ENCODE results near the gene INHBA. TPM values are rescaled to one million over a fixed set of nuclear protein-coding genes. Genes with fewer than 3 reads are reported as not detected.

Gene INHBA
- total RNA-seq, 1 donor from 2014 or later = 103 TPM

DNA sequence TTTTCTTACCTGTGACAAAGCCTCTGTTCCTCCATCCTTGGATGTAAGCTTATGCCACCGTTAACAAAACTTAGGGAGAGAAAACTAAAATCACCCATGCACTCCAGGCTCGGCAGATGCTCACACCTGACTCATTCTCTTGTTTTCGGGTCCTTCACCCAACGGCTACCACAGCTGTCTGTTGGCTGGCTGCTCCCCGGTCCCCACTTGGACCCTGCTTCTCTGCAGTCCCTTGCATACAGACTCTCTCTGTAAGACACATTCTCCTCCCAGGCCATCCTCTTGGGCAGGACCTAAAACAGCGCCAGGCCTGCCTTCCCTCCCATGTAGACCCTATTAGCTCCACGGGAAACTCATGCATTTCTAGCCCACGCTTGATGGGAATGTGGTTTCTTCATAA is 12.1 kb upstream of the INHBA start:
- Mint-ChIP-seq H3K4me3 (ENCODE audit: unreplicated experiment) (no peak overlapping the region), H3K27me3 (ENCODE audit: low read depth, unreplicated experiment) (no peaks in the 10 kb centered on the region), H3K4me1 (ENCODE audit: low read depth, unreplicated experiment) (no peaks in the 10 kb centered on the region), H3K27ac (ENCODE audit: unreplicated experiment) (no peak overlapping the region), H3K9me3 (ENCODE audit: unreplicated experiment) (no peaks in the 10 kb centered on the region), H3K36me3 (ENCODE audit: low read depth, unreplicated experiment) (no peaks in the 10 kb centered on the region)
- Histone ChIP-seq H2AFZ (ENCODE audit: low read depth, low read length) (no peak overlapping the region), H3K4me2 (ENCODE audit: low read length) (no peak overlapping the region), H3K9ac (ENCODE audit: low read length) (no peak overlapping the region), H3K9me3 (ENCODE audit: insufficient read depth, low read depth, low read length) (no peaks in the 10 kb centered on the region), H3K79me2 (ENCODE audit: insufficient read depth, low read length) (no peaks in the 10 kb centered on the region), H3K4me1 (ENCODE audit: insufficient read depth, low read length) (peaks cover under 1% of the 10 kb centered on the region), H3K27me3 (ENCODE audit: insufficient read depth, low read length) (no peaks in the 10 kb centered on the region), H3K27ac (ENCODE audit: low read depth, low read length) (no peak overlapping the region), H3K36me3 (ENCODE audit: insufficient read depth, low read length) (no peaks in the 10 kb centered on the region), H3K4me3 (ENCODE audit: insufficient read depth, low read depth, low read length) (no peak overlapping the region), H4K20me1 (ENCODE audit: insufficient read depth, low read length) (no peaks in the 10 kb centered on the region)
- TF ChIP-seq EZH2 (IDR thresholded peaks at IDR 0.05; ENCODE audit: insufficient read depth, low read length) = no peak
- TF ChIP-seq, protein P1, sequence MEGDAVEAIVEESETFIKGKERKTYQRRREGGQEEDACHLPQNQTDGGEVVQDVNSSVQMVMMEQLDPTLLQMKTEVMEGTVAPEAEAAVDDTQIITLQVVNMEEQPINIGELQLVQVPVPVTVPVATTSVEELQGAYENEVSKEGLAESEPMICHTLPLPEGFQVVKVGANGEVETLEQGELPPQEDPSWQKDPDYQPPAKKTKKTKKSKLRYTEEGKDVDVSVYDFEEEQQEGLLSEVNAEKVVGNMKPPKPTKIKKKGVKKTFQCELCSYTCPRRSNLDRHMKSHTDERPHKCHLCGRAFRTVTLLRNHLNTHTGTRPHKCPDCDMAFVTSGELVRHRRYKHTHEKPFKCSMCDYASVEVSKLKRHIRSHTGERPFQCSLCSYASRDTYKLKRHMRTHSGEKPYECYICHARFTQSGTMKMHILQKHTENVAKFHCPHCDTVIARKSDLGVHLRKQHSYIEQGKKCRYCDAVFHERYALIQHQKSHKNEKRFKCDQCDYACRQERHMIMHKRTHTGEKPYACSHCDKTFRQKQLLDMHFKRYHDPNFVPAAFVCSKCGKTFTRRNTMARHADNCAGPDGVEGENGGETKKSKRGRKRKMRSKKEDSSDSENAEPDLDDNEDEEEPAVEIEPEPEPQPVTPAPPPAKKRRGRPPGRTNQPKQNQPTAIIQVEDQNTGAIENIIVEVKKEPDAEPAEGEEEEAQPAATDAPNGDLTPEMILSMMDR (IDR thresholded peaks at IDR 0.05; ENCODE audit: insufficient read depth, low read depth, low read length) = no peak
- no peak for DNase-seq (ENCODE audit: low read depth)
- no peak for FAIRE-seq

DNA sequence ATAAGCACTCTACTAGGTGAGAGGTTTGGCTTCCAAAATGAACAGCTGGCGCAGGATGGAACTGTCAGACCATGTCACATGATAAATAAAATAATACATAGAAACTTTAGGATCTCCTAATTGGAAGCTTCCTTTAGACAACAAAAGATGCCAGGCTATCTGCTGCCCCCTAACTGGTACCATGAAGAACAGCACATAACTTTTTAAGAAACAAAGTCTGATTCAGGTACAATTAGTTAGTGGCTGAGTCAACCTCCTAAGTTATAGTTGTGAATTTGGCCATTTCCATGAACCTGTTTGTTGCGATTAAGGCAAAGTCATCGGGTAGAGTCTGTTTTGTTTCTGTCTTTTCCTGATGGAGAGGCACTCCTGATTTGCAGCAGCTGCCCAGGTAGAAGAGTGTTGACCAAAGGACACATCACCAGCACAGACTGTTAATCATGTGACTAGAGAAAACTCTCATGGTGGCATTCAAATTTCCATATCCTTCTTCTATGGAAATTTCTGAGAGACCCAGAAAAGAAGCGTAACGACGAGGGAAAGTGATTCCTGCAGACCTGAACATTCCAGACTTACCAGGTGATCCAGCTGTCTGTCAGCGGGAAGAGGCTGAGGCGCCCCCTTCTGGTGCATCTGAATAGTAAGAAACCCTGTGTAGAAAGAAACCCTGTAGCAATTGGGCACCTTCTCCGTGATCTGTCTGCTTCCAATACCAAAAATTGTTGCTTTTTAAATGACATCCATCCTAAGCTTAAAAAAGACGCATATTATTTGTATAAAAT is 8.6 kb upstream of the INHBA start:
- Histone ChIP-seq H3K9me3 (ENCODE audit: insufficient read depth, low read depth, low read length) (no peaks in the 10 kb centered on the region), H3K4me2 (ENCODE audit: low read length) (no peak overlapping the region), H3K27ac (ENCODE audit: low read depth, low read length) (no peak overlapping the region), H2AFZ (ENCODE audit: low read depth, low read length) (no peak overlapping the region), H3K4me3 (ENCODE audit: insufficient read depth, low read depth, low read length) (no peak overlapping the region), H3K27me3 (ENCODE audit: insufficient read depth, low read length) (no peaks in the 10 kb centered on the region), H3K79me2 (ENCODE audit: insufficient read depth, low read length) (no peaks in the 10 kb centered on the region), H3K4me1 (ENCODE audit: insufficient read depth, low read length) (peaks cover 8% of the 10 kb centered on the region), H3K36me3 (ENCODE audit: insufficient read depth, low read length) (no peaks in the 10 kb centered on the region), H4K20me1 (ENCODE audit: insufficient read depth, low read length) (no peaks in the 10 kb centered on the region), H3K9ac (ENCODE audit: low read length) (no peak overlapping the region)
- TF ChIP-seq, protein P1 (IDR thresholded peaks at IDR 0.05; ENCODE audit: insufficient read depth, low read depth, low read length) = peak; percentile 34
- no peak for TF ChIP-seq EZH2 (IDR thresholded peaks at IDR 0.05; ENCODE audit: insufficient read depth, low read length)
- DNase-seq (ENCODE audit: low read depth) = no peak
- H3K4me1 Mint-ChIP-seq (ENCODE audit: low read depth, unreplicated experiment) = peaks cover 9% of the 10 kb centered on the region
- H3K4me3 Mint-ChIP-seq (ENCODE audit: unreplicated experiment) = no peak overlapping the region
- no peaks in the 10 kb centered on the region for H3K9me3 Mint-ChIP-seq (ENCODE audit: unreplicated experiment)
- H3K36me3 Mint-ChIP-seq (ENCODE audit: low read depth, unreplicated experiment) = no peaks in the 10 kb centered on the region
- no peak for FAIRE-seq
- no peaks in the 10 kb centered on the region for H3K27me3 Mint-ChIP-seq (ENCODE audit: low read depth, unreplicated experiment)
- H3K27ac Mint-ChIP-seq (ENCODE audit: unreplicated experiment) = no peak overlapping the region

DNA sequence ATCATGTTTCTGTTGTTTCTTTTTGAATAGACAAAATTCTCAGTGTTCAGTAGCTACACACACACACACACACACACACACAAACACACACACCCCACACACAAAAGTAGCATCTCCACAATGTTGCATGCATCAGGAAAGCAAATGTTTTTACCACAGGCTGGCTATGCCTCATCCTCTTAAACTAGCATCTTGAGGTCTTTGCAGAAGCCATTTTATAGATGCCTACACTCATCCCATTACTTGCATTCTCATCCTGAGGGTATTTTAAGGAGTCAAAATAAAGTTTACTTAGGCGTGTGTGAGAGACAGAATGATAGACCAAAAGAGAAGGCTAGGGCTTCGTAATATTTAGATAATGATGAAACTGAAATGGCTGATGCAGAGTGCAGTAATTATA is 7.9 kb upstream of the INHBA start:
- Mint-ChIP-seq H3K4me1 (ENCODE audit: low read depth, unreplicated experiment) (peaks cover 15% of the 10 kb centered on the region), H3K4me3 (ENCODE audit: unreplicated experiment) (no peak overlapping the region), H3K36me3 (ENCODE audit: low read depth, unreplicated experiment) (no peaks in the 10 kb centered on the region), H3K9me3 (ENCODE audit: unreplicated experiment) (no peaks in the 10 kb centered on the region), H3K27ac (ENCODE audit: unreplicated experiment) (no peak overlapping the region), H3K27me3 (ENCODE audit: low read depth, unreplicated experiment) (no peaks in the 10 kb centered on the region)
- Histone ChIP-seq H3K27me3 (ENCODE audit: insufficient read depth, low read length) (no peaks in the 10 kb centered on the region), H3K4me2 (ENCODE audit: low read length) (no peak overlapping the region), H3K79me2 (ENCODE audit: insufficient read depth, low read length) (peaks cover 3% of the 10 kb centered on the region), H3K4me3 (ENCODE audit: insufficient read depth, low read depth, low read length) (no peak overlapping the region), H3K4me1 (ENCODE audit: insufficient read depth, low read length) (peaks cover 14% of the 10 kb centered on the region), H3K9ac (ENCODE audit: low read length) (no peak overlapping the region), H3K27ac (ENCODE audit: low read depth, low read length) (no peak overlapping the region), H4K20me1 (ENCODE audit: insufficient read depth, low read length) (no peaks in the 10 kb centered on the region), H3K9me3 (ENCODE audit: insufficient read depth, low read depth, low read length) (no peaks in the 10 kb centered on the region), H2AFZ (ENCODE audit: low read depth, low read length) (no peak overlapping the region), H3K36me3 (ENCODE audit: insufficient read depth, low read length) (no peaks in the 10 kb centered on the region)
- DNase-seq (ENCODE audit: low read depth) (no peak), FAIRE-seq (no peak)
- no peak for TF ChIP-seq EZH2 (IDR thresholded peaks at IDR 0.05; ENCODE audit: insufficient read depth, low read length)
- TF ChIP-seq, protein P1 (IDR thresholded peaks at IDR 0.05; ENCODE audit: insufficient read depth, low read depth, low read length) = no peak
